IPS-20b (cell line): ENCODE measurements around the gene SF1.

Source experiments
- H3K27ac ChIP-seq: one replicate; pipeline ENCODE4 v1.5.1; 2013; ENCODE audit warnings: low read length
- H3K27me3 ChIP-seq: 2 replicates; pipeline ENCODE4 v1.6.1; 2013; ENCODE audit warnings: mild to moderate bottlenecking, low read length, inconsistent platforms; ENCODE audit not compliant: insufficient read depth
- H3K36me3 ChIP-seq: 2 replicates; pipeline ENCODE4 v1.6.1; 2013; ENCODE audit warnings: low read depth, mild to moderate bottlenecking, inconsistent platforms, low read length, moderate library complexity; ENCODE audit not compliant: insufficient read depth
- H3K4me1 ChIP-seq: 2 replicates; pipeline ENCODE4 v1.6.1; 2013; ENCODE audit warnings: mild to moderate bottlenecking, control low read depth, inconsistent platforms, low read length, moderate library complexity; ENCODE audit not compliant: insufficient read depth
- H3K4me3 ChIP-seq: 2 replicates; pipeline ENCODE4 v1.5.1; 2013; ENCODE audit warnings: mild to moderate bottlenecking, low read length, inconsistent platforms
- H3K9ac ChIP-seq: 2 replicates; pipeline ENCODE4 v1.6.1; 2013; ENCODE audit warnings: low read depth, mild to moderate bottlenecking, inconsistent platforms, low read length, moderate library complexity
- H3K9me3 ChIP-seq: 2 replicates; pipeline ENCODE4 v1.6.1; 2013; ENCODE audit warnings: mild to moderate bottlenecking, low read depth, low read length, inconsistent platforms; ENCODE audit not compliant: insufficient read depth

SF1 gene

DNA sequence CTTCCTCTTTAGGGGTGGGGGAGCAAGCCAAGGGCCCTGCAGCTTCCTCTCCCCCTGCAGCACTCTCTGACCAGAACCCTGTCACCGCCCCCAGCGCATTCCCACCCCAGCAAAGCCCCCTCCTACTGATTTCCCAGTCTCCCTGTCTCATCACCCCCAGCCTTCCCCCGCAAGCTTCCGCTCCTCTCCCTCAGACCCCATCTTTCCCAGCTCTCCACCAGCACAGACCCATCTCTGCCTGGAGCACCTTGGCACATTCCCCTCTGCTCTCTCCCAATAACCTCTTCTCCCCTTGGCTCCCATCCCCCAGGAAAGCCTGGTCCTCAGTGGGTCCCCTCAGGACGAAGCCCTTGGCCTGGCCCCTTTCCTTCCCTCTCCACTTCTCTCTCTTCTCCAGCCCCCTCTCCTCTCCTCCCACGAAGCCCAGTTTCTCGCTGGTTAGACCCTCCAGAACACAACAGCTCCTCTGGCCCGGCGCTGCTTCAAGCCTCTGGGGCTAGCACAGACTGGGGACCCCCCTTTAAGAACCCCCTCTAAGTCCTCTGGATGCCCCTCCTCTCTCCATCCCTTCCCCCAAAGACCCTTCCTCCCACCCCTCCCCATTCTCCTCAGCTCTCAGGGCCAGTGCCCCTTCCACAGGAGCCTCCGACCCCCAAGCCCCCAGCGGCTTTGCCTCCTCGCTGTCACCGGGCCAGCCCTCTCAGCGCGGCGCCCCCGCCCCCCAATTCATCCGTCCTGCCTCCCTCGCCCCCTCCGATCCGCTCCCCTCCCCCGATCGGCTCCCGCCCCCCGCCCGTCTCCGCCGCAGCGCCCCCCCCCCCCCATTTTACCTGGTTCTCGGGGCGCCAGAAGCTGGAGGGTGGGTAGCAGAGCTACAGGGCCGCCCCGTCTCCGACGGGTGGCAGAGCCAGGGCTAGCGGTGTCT is 55.9 kb downstream of the SF1 start:
- H3K4me3 ChIP-seq, result peak overlapping the region; percentile 29; the same call in 1 of the 2 replicates
- no peaks in the 10 kb centered on the region for H3K36me3 ChIP-seq
- no peak overlapping the region for H3K27ac ChIP-seq
- peaks cover 48% of the 10 kb centered on the region for H3K27me3 ChIP-seq
- no peak overlapping the region for H3K9ac ChIP-seq
- no peaks in the 10 kb centered on the region for H3K9me3 ChIP-seq
- H3K4me1 ChIP-seq, result peaks cover 21% of the 10 kb centered on the region

GRCh38 chr11:64721359-64721699 is 57.0 kb downstream of the SF1 start:
- Histone ChIP-seq H3K27ac (no peak overlapping the region), H3K27me3 (peaks cover 59% of the 10 kb centered on the region), H3K9me3 (no peaks in the 10 kb centered on the region), H3K9ac (no peak overlapping the region), H3K4me3 (no peak overlapping the region), H3K36me3 (no peaks in the 10 kb centered on the region), H3K4me1 (peaks cover 17% of the 10 kb centered on the region)

GRCh38 chr11:64720640-64721358 is 57.5 kb downstream of the SF1 start:
- Histone ChIP-seq H3K27me3 (peaks cover 64% of the 10 kb centered on the region), H3K4me1 (peaks cover 12% of the 10 kb centered on the region), H3K4me3 (no peak overlapping the region), H3K27ac (no peak overlapping the region), H3K9ac (no peak overlapping the region), H3K36me3 (no peaks in the 10 kb centered on the region), H3K9me3 (no peaks in the 10 kb centered on the region)

- Histone ChIP-seq H3K36me3 (no peaks in the 10 kb centered on the region), H3K4me1 (peaks cover 10% of the 10 kb centered on the region), H3K27ac (no peak overlapping the region), H3K27me3 (peaks cover 71% of the 10 kb centered on the region), H3K9me3 (no peaks in the 10 kb centered on the region), H3K9ac (no peak overlapping the region), H3K4me3 (no peak overlapping the region)
Observed at GRCh38 chr11:64720167-64720566, 58.2 kb downstream of the SF1 start.

GRCh38 chr11:64719406-64719805 is 58.9 kb downstream of the SF1 start:
- no peaks in the 10 kb centered on the region for H3K36me3 ChIP-seq
- no peak overlapping the region for H3K9ac ChIP-seq
- H3K27me3 ChIP-seq, result peaks cover 77% of the 10 kb centered on the region
- H3K27ac ChIP-seq, result no peak overlapping the region
- H3K4me1 ChIP-seq, result peaks cover 7% of the 10 kb centered on the region
- no peak overlapping the region for H3K4me3 ChIP-seq
- H3K9me3 ChIP-seq, result no peaks in the 10 kb centered on the region

DNA sequence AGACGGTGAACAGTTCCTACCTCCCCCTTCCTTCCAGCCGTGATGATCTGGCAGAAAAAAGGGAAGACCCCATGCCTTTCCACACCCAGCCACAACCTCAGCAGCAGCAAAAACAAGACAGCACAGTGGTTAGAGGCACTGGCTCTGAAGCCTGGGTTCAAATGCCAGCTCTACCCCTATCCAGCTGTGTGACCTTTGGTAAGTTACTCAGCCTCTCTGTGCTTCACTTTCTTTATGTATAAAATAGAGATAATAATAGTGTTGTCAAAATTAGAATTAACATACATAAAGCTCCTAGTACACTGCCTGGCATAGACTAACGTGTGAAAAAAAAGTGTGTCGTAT is 59.6 kb downstream of the SF1 start:
- Histone ChIP-seq H3K4me3 (no peak overlapping the region), H3K9ac (no peak overlapping the region), H3K36me3 (no peaks in the 10 kb centered on the region), H3K27me3 (peaks cover 77% of the 10 kb centered on the region), H3K4me1 (peaks cover under 1% of the 10 kb centered on the region; the same call in 1 of the 2 replicates), H3K9me3 (no peaks in the 10 kb centered on the region), H3K27ac (no peak overlapping the region)

DNA sequence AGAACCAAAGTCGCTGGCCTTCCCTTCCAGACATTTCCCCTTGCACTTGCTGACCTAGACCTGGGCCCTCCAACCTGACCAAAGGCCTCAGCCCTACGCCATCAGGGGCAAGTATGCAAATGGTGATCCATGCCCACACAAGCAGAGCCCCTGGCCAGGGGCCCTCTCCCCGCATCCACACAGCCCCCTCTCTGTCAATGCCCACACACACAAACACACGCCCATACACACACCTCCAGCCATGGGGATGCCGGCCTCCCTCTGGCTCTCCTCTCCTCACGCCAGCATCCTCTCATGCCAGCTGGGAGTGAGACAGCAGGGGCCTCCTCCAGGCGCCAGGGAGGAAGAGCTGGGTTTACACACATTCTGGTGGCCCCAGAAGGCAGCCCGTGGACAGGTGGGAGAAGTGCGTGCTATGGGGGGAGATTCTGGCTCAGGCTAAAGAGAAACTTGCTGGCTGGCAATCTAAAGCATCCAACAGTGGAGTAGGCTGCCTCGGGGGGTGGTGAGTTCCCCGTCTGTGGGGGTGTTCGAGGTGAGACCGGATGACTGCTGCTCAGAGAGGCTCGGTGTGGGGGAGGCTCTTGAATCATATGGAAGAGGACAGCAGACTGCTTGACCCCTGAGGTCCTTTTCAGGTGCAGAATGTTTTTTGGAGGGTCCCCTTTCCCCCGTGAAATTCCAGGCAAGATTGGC is 60.1 kb downstream of the SF1 start:
- Histone ChIP-seq H3K27ac (no peak overlapping the region), H3K9me3 (no peaks in the 10 kb centered on the region), H3K4me1 (no peaks in the 10 kb centered on the region; the same call in 1 of the 2 replicates), H3K4me3 (no peak overlapping the region), H3K9ac (no peak overlapping the region), H3K36me3 (no peaks in the 10 kb centered on the region), H3K27me3 (peaks cover 81% of the 10 kb centered on the region)

DNA sequence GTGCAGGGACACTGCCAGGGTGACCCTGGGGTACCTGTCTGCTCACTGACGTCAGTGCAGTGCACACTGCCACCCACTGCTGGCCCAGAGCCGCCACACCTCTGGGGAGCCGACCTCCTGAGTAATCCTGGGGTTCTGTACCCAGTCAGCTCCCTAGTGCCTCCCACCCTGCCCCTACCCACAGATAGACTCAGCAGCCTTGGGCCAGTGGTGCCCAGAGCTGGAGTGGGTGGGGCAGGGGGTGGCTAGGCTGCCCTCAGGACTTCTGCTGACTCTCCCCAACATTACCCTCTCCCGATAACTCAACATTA is 61.1 kb downstream of the SF1 start:
- Histone ChIP-seq H3K27ac (no peak overlapping the region), H3K27me3 (peaks cover 86% of the 10 kb centered on the region), H3K9me3 (no peaks in the 10 kb centered on the region), H3K9ac (no peak overlapping the region), H3K4me1 (no peaks in the 10 kb centered on the region; the same call in 1 of the 2 replicates), H3K4me3 (no peak overlapping the region), H3K36me3 (no peaks in the 10 kb centered on the region)

- Histone ChIP-seq H3K27ac (no peak overlapping the region), H3K4me1 (no peaks in the 10 kb centered on the region; the same call in 1 of the 2 replicates)
Observed at GRCh38 chr11:64716473-64717267, 61.7 kb downstream of the SF1 start.

GRCh38 chr11:64715756-64716472 is 62.4 kb downstream of the SF1 start:
- no peaks in the 10 kb centered on the region for H3K36me3 ChIP-seq
- no peak overlapping the region for H3K4me3 ChIP-seq
- no peaks in the 10 kb centered on the region for H3K9me3 ChIP-seq
- H3K9ac ChIP-seq, result no peak overlapping the region
- no peak overlapping the region for H3K27ac ChIP-seq
- peaks cover 85% of the 10 kb centered on the region for H3K27me3 ChIP-seq
- H3K4me1 ChIP-seq, result peaks cover 1% of the 10 kb centered on the region; the same call in 1 of the 2 replicates

More at GRCh38 chr11:64716473-64717267, 61.7 kb downstream of the SF1 start:
- H3K9ac ChIP-seq, result no peak overlapping the region
- H3K27me3 ChIP-seq, result peaks cover 86% of the 10 kb centered on the region
- H3K36me3 ChIP-seq, result no peaks in the 10 kb centered on the region
- H3K4me3 ChIP-seq, result no peak overlapping the region
- H3K9me3 ChIP-seq, result no peaks in the 10 kb centered on the region

GRCh38 chr11:64715110-64715509 is 63.2 kb downstream of the SF1 start:
- Histone ChIP-seq H3K9me3 (no peaks in the 10 kb centered on the region), H3K4me3 (no peak overlapping the region), H3K36me3 (no peaks in the 10 kb centered on the region), H3K4me1 (peaks cover 9% of the 10 kb centered on the region; the same call in 1 of the 2 replicates), H3K27me3 (peaks cover 85% of the 10 kb centered on the region), H3K9ac (no peak overlapping the region), H3K27ac (no peak overlapping the region)
